Skin epidermis (tissue), 12 donors: ENCODE results near the gene MYH10.

Source experiments
- H3K27ac ChIP-seq, 21 experiments: fragments of 200-600 bp; sonication (generic) in 11 of 21; one replicate each; pipeline ENCODE4 v1.5.0; 2020; ENCODE audit warnings: mild to moderate bottlenecking in 3 of 21, inconsistent platforms in 2 of 21, moderate library complexity in 2 of 21
- H3K4me3 ChIP-seq, 7 experiments: fragments of 200-600 bp; sonication (generic) in 2 of 7; one replicate each; pipeline ENCODE4 v1.5.0; 2020; ENCODE audit warnings: inconsistent platforms in 2 of 7, mild to moderate bottlenecking in 2 of 7, moderate library complexity in 1 of 7

The MYH10 gene

GRCh38 chr17:8481703-8482102 is 148.8 kb downstream of the MYH10 start:
- H3K27ac ChIP-seq = no peak overlapping the region

GRCh38 chr17:8481089-8481488 is 149.4 kb downstream of the MYH10 start:
- Histone ChIP-seq H3K4me3 (no peak overlapping the region), H3K27ac (no peak overlapping the region)

More at GRCh38 chr17:8481703-8482102, 148.8 kb downstream of the MYH10 start:
- no peak overlapping the region for H3K4me3 ChIP-seq

- Histone ChIP-seq H3K4me3 (no peak overlapping the region), H3K27ac (peak overlapping the region in 17 of 21 experiments; percentile 0 to 80 (median 50))
These were observed 150.2 kb downstream of the MYH10 start for GRCh38 chr17:8480011-8480976.

GRCh38 chr17:8479431-8479947 is 151.0 kb downstream of the MYH10 start:
- Histone ChIP-seq H3K27ac (peak overlapping the region in 17 of 21 experiments; percentile 0 to 80 (median 50)), H3K4me3 (no peak overlapping the region)

DNA sequence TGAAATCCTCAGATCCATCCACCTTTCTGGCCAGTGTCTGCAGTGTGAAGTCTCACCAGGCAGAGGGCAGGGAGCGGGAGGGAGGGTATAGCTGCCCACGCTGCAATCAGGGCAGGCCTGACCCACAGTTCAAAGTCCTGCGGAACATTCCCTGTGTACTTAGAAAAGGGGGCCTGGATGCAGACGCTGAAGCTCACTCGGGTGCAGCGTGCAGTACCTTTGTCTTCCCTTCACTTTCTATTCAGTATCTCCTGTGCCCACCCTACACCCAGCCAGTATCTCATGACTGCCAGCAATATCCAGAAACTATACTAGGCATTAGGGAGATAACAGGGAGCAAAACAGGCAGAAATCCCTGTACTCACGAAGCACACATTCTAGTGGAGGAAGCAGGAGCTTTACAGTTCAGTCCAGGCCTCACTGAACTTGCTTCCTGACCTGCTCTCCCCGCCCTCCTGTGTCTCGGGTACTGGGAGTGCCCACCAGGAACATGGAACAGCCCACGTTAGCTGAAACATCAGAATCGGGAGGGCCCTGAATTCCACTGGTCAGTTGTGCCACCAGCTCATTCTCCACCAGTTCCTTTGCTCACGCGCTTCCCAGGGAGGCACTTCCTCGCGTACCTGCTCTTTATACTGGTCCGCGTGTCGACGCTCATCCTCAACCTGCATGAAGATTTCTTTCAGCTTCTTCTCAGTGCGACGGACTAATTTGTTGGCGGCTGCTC is 152.6 kb downstream of the MYH10 start:
- Histone ChIP-seq H3K27ac (no peak overlapping the region), H3K4me3 (no peak overlapping the region)

DNA sequence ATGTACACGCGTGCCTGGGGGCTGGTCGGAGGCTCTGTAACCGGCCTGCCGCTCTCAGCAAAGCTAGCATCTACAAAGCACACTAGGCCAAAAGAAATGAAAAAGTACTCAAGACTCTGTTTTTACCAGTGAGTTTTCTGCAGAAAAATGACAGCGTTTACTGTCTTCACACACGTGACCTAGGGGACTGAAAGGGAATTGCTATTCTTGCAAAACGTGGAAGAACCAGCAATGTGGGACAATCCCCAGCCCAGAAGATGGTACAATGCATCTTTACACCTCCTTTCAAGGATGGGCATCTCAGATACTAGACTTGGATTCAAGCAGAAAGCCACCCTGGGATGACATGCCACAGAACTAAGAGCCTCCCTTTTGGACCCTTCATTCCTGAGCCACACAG is 153.4 kb downstream of the MYH10 start:
- no peak overlapping the region for H3K4me3 ChIP-seq
- no peak overlapping the region for H3K27ac ChIP-seq

DNA sequence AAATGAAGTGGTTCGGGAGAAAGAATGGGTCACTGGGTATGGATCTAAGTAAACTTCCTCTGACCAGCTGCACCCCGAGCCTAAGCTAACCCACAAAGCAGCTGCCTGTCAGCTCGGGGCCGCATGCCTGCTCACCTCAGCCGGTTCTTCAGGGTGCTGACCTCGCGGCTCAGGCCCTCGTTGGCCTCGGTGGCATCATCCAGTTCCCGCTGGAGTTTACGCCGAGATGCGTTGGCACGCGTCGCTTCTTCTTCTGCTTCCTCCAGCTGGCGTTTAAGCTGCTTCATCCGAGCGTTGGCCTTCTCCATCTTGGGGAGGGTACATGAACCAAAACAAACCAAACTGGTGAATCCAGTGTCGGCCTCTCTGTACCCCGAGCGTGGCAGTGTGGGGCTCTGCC is 153.8 kb downstream of the MYH10 start:
- Histone ChIP-seq H3K4me3 (no peak overlapping the region), H3K27ac (no peak overlapping the region)

GRCh38 chr17:8475781-8476180 is 154.7 kb downstream of the MYH10 start:
- H3K27ac ChIP-seq = no peak overlapping the region
- no peak overlapping the region for H3K4me3 ChIP-seq

GRCh38 chr17:8475227-8475626 is 155.3 kb downstream of the MYH10 start:
- no peak overlapping the region for H3K27ac ChIP-seq
- H3K4me3 ChIP-seq = no peak overlapping the region

- Histone ChIP-seq H3K27ac (no peak overlapping the region), H3K4me3 (no peak overlapping the region)
These were observed 155.7 kb downstream of the MYH10 start for GRCh38 chr17:8474826-8475225.

- H3K27ac ChIP-seq = no peak overlapping the region
These were observed 156.9 kb downstream of the MYH10 start for GRCh38 chr17:8473451-8474192.

DNA sequence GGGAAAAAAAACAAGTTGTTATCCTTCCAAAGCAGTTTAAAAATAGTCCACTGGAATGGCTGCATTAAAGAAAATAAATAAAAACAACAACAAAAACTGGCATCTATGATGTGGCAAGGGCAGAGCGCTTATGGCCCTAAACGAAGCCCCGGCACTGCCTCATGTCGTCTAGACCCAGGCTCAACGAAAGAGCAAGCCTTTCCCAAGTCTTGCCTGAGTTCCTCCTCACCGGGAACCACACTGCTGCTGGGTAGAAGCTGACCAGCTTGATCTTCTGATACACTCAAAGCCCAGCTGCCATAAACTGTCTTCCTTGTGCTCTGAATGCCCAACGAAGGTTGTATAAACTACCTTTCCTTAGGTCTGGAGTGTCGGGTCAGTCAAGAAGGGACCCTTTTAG is 157.9 kb downstream of the MYH10 start:
- Histone ChIP-seq H3K4me3 (no peak overlapping the region), H3K27ac (no peak overlapping the region)

More at GRCh38 chr17:8473451-8474192, 156.9 kb downstream of the MYH10 start:
- H3K4me3 ChIP-seq = no peak overlapping the region

GRCh38 chr17:8470447-8471047 is 160.0 kb downstream of the MYH10 start:
- H3K27ac ChIP-seq = peak overlapping the region in 2 of 21 experiments; percentile 41 to 50
- H3K4me3 ChIP-seq = no peak overlapping the region

DNA sequence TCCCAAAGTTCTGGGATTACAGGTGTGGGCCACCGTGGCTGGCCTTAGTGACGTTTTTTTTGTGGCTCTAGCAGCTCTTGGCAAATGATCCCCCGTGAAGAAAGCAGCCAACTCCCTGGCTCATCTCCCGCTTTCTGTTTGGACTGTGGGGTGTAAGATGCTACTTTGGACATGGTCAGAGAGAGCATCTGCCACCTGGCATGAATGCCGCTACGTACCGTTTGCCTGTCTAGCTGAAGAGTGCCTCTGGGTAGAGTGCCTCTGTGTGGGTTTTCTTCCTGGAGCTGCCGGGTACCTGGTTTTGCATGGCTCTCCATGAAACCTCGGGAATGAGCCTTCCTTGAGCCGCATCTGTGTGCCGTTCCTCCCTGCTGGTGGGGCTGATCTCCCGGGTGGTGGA is 160.6 kb downstream of the MYH10 start:
- Histone ChIP-seq H3K27ac (peak overlapping the region in 2 of 21 experiments; percentile 41 to 50), H3K4me3 (no peak overlapping the region)

- no peak overlapping the region for H3K4me3 ChIP-seq
- no peak overlapping the region for H3K27ac ChIP-seq
These were observed 161.5 kb downstream of the MYH10 start for GRCh38 chr17:8468980-8469379.

GRCh38 chr17:8468127-8468526 is 162.4 kb downstream of the MYH10 start:
- no peak overlapping the region for H3K4me3 ChIP-seq
- H3K27ac ChIP-seq = no peak overlapping the region

DNA sequence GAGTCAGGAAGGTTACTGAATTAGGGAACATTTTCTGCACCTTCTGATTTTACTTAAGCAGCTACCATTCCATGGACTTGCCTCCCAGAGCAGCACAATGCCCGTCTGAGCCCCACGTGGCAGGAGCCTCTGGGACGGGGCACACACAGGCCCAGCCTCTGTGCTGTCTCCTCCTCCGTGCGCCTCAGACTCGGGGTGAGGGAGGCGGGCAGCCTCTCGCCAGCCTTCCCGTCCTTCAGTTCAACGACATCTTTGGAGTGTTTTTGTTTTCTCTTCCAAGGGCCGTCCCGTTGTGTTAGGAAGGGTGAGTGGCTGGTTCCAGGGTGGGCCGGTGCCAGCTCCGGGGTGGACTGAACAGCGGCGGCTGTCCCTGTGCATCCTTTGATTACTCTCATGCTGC is 163.0 kb downstream of the MYH10 start:
- Histone ChIP-seq H3K4me3 (no peak overlapping the region), H3K27ac (peak overlapping the region in 1 of 21 experiments; percentile 22)

DNA sequence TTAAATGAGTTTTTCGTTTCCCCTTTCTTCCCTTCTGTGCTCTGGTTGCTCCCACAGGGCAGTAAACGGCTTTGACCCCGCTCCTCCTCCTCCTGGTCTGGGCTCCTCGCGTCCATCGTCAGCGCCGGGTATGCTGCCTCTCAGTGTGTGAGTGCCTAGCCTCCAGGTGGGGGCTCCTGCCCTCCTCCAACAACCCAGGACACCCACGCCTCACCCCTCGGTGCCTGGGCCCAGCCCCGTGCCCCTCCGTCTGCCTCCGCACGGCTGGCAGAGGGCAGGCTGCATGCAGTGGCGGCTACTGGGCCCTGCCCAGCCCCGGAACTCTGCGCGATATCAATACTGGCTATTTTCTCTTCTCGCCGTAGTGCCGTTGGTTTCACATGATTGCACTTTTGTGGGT is 163.7 kb downstream of the MYH10 start:
- peak overlapping the region in 2 of 21 experiments; percentile 15 to 22 for H3K27ac ChIP-seq

DNA sequence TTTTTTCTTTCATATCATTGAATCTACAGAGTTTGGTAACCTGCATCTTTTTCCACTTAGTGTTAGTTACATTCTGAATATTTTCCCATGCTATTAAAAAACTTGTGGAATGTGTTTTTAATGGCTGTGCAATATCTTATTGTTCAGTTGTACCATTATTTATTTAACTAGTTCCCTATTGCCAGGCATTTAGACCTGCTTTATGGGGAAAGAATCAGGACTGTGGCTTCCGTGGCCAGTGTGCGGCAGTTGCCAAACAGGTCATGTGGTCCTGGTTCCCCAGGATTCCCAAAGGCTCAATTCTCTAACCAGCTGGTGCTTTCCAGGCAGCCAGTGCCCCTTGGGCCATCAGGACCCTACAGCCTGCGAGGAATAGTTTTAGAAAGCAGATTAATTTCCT is 164.1 kb downstream of the MYH10 start:
- H3K27ac ChIP-seq = peak overlapping the region in 3 of 21 experiments; percentile 15 to 28 (median 22)
- no peak overlapping the region for H3K4me3 ChIP-seq

More for the DNA sequence above, 163.7 kb downstream of the MYH10 start:
- H3K4me3 ChIP-seq = no peak overlapping the region
